Measurements from ENCODE around the gene ATL3.

- no peak for TF ChIP-seq CTCF (IDR thresholded peaks at IDR 0.05; ENCODE audit: low read length)
- TF ChIP-seq EZH2 (IDR thresholded peaks at IDR 0.05; ENCODE audit: borderline replicate concordance, low read length) = no peak
Observed at GRCh38 chr11:63623513-63624140, 47.5 kb downstream of the ATL3 start.

Data from OCI-LY1 (cell line).